Aorta (tissue), 5 donors: ENCODE results near the gene CHST11. TPM values are rescaled to one million over a fixed set of nuclear protein-coding genes. Genes with fewer than 3 reads are reported as not detected.

Experiments
- ATAC-seq: fragments of 200-7000 bp; cut with Tn5 transposase; one replicate; pipeline ENCODE4 v1.9.1; 2022; ENCODE audit warnings: moderate library complexity; ENCODE audit not compliant: low FRiP score
- DNase-seq, 2 donors: peaks; one replicate each; pipeline ENCODE4 v3.0.0-alpha.2; 2020
- H3K27ac ChIP-seq, 2 donors: one replicate each; pipeline ENCODE4 v1.5.1; 2013; ENCODE audit warnings: low read length in 2 of 2, mild to moderate bottlenecking in 2 of 2, moderate library complexity in 2 of 2, control low read depth in 1 of 2, inconsistent platforms in 1 of 2, low read depth in 1 of 2
- H3K27me3 ChIP-seq, 2 donors: one replicate each; pipeline ENCODE4 v1.6.1; 2013; ENCODE audit warnings: control low read depth in 1 of 2, low read length in 1 of 2, mild to moderate bottlenecking in 1 of 2, moderate library complexity in 1 of 2; ENCODE audit not compliant: insufficient read depth in 2 of 2, control insufficient read depth in 1 of 2
- H3K36me3 ChIP-seq, 2 donors: one replicate each; pipeline ENCODE4 v1.6.1; 2013; ENCODE audit warnings: control low read depth in 1 of 2, low read length in 1 of 2, mild to moderate bottlenecking in 1 of 2; ENCODE audit not compliant: insufficient read depth in 2 of 2, control insufficient read depth in 1 of 2
- H3K4me1 ChIP-seq, 2 donors: one replicate each; pipeline ENCODE4 v1.6.1; 2013; ENCODE audit warnings: low read length in 2 of 2, control low read depth in 1 of 2, mild to moderate bottlenecking in 1 of 2, moderate library complexity in 1 of 2; ENCODE audit not compliant: insufficient read depth in 2 of 2, control insufficient read depth in 1 of 2
- H3K4me3 ChIP-seq, 2 donors: one replicate each; pipeline ENCODE4 v1.5.1; 2013; ENCODE audit warnings: low read length in 2 of 2, control low read depth in 1 of 2, mild to moderate bottlenecking in 1 of 2
- H3K9me3 ChIP-seq: one replicate; pipeline ENCODE4 v1.6.1; 2013; ENCODE audit warnings: mild to moderate bottlenecking, low read length; ENCODE audit not compliant: control insufficient read depth
- WGBS, 2 donors: extraction: QIAGEN DNeasy Blood & Tissue Kit; methylation state at CpG; one replicate each; pipeline ENCODE4 v1.1.7; 2013; 5-methylcytosine and 5-hydroxymethylcytosine counted together
- intact Hi-C, 2 donors: fragments of 100-400 bp; cut with DNase I; formaldehyde crosslinking; loops; one replicate each; pipeline versions ENCODE4 v1.14.2 to v1.15.0; 2022
- polyA plus RNA-seq, 2 donors: library from polyadenylated mRNA; stranded (reverse); fragments of 200-250 nt; gene quantifications; one replicate each; pipeline ENCODE4 v1.2.3, GENCODE V29; 2013
- total RNA-seq, 2 donors: library from RNA; stranded (reverse); fragmentation: NEBNext Ultra II Directional; extraction: Animal tissue kit (Norgen Biotek cat#: 25700); gene quantifications; one replicate each; pipeline ENCODE4 v1.2.1, GENCODE V29; 2021
- donor health status: healthy with polysubstance abuse.
- donor health status: Bipolar disorder and iron deficiency.
- donor health status: DM: no; HTN: no; CAD: no.
- donor health status: DM: no; HTN: no; CAD: no.
- donor health status: DM: yes; HTN: yes; CAD: no.

CHST11 gene
- total and polyA plus RNA-seq, 4 donors = 2.1 to 31.0 (median 15.7) TPM

- H3K9me3 ChIP-seq = no peaks in the 10 kb centered on the region
- no peak for DNase-seq
- H3K27me3 ChIP-seq = no peaks in the 10 kb centered on the region
- no peaks in the 10 kb centered on the region for H3K4me1 ChIP-seq
- H3K4me3 ChIP-seq = no peak overlapping the region
- 81 to 85% methylated on average over 6 of the region's 6 CpGs for WGBS, 2 donors
- no peak for ATAC-seq
- H3K27ac ChIP-seq = no peak overlapping the region
- intact Hi-C loops = no loop called here
- H3K36me3 ChIP-seq = no peaks in the 10 kb centered on the region
Measured at GRCh38 chr12:104414581-104415341, 42.0 kb upstream of the CHST11 start.

DNA sequence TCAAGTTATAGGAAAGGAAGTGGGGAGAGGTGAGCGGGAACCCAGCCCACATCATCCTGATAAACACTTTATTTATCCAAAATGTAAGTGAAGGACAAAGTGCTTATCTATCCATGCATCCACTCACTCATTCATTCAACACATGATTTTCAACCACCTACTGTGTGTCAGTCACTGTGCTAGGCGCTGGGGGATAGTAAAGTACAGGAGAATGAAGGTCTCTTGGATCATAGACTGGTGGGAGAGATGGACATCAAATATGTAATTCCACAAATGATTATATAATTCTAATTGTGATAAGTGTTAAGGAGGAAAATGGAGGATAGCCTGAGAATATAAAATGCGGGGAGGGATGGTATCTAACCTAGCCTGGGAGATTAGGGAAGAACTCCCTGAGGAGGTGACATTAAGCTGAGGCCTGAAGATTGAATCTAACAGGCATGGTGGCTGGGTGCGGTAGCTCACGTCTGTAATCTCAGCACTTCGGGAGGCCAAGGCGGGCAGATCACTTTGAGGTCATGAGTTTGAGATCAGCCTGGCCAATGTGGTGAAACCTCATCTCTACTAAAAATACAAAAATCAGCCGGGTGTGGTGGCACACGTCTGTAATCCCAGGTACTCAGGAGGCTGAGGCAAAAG, 41.3 kb upstream of the CHST11 start:
- WGBS, 2 donors = 94 to 98% methylated on average over 9 of the region's 9 CpGs

GRCh38 chr12:104416136-104416535, 40.6 kb upstream of the CHST11 start:
- ATAC-seq (no peak), DNase-seq (no peak)
- H3K4me3 ChIP-seq = no peak overlapping the region
- H3K9me3 ChIP-seq = no peaks in the 10 kb centered on the region
- H3K4me1 ChIP-seq = no peaks in the 10 kb centered on the region
- no peaks in the 10 kb centered on the region for H3K27me3 ChIP-seq
- no peaks in the 10 kb centered on the region for H3K36me3 ChIP-seq
- intact Hi-C loops = no loop called here
- 93% methylated on average over 6 of the region's 6 CpGs for WGBS, 2 donors
- H3K27ac ChIP-seq = no peak overlapping the region

More for the DNA sequence above, 41.3 kb upstream of the CHST11 start:
- Histone ChIP-seq H3K4me3 (no peak overlapping the region), H3K27ac (no peak overlapping the region), H3K9me3 (no peaks in the 10 kb centered on the region), H3K27me3 (no peaks in the 10 kb centered on the region), H3K36me3 (no peaks in the 10 kb centered on the region), H3K4me1 (no peaks in the 10 kb centered on the region)
- ATAC-seq = no peak
- DNase-seq = no peak
- intact Hi-C loops = no loop called here

DNA sequence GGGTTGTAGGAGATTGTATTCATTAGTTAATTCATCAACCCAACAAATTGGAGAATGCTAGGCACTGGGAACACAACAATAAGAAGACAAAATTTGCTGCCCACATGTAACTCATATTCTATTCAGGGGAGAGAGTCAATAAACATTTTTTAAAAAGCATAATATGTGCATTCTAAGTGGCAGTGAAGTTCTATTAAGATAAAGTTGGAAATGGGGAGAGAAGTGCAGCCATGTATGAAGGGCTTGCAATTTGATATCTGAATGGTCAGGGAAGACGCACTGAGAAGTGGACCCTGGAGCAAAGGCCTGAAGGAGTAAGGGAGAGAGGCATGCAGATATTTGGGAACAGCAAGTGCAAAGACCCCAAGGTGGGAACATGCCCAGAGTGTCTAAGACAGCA, 40.2 kb upstream of the CHST11 start:
- ATAC-seq (no peak), DNase-seq (no peak)
- Histone ChIP-seq H3K9me3 (no peaks in the 10 kb centered on the region), H3K27me3 (no peaks in the 10 kb centered on the region), H3K36me3 (no peaks in the 10 kb centered on the region), H3K27ac (no peak overlapping the region), H3K4me3 (no peak overlapping the region), H3K4me1 (no peaks in the 10 kb centered on the region)
- WGBS, 2 donors = 0% methylated on average over 1 of the region's 1 CpG
- intact Hi-C loops = no loop called here

- Histone ChIP-seq H3K9me3 (no peaks in the 10 kb centered on the region), H3K27me3 (no peaks in the 10 kb centered on the region), H3K27ac (no peak overlapping the region), H3K36me3 (no peaks in the 10 kb centered on the region), H3K4me1 (peaks cover 3 to 6% of the 10 kb centered on the region in 2 donors), H3K4me3 (no peak overlapping the region)
- ATAC-seq (no peak), DNase-seq (no peak)
- 93 to 96% methylated on average over 2 of the region's 2 CpGs for whole genome bisulfite sequencing, 2 donors
- intact Hi-C loops = no loop called here
Measured at GRCh38 chr12:104419717-104420116, 37.0 kb upstream of the CHST11 start.

DNA sequence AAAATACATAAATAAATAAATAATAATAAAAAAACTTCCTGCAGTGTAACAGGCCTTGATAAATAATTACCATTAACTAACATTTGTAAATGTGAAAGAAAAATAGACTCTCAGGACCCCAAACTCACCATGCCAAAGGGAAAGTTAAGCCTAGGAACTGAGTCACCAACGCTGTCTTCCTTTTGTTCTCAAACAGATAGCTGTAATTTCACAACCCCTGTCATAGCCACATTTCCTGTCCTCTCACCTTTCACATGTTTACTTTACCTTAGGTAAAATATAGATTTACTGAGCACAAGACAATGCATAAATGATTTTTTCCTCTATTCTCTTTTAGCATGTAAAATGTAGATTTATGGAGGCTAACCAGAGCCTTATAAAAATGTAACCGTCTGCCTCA, 35.9 kb upstream of the CHST11 start:
- Histone ChIP-seq H3K36me3 (no peaks in the 10 kb centered on the region), H3K4me1 (peaks cover 3 to 6% of the 10 kb centered on the region in 2 donors), H3K4me3 (no peak overlapping the region), H3K27ac (no peak overlapping the region), H3K9me3 (no peaks in the 10 kb centered on the region), H3K27me3 (no peaks in the 10 kb centered on the region)
- intact Hi-C loops = no loop called here
- WGBS, 2 donors = 86 to 94% methylated on average over 2 of the region's 2 CpGs
- DNase-seq (no peak), ATAC-seq (no peak)

- Histone ChIP-seq H3K4me1 (peaks cover 3 to 6% of the 10 kb centered on the region in 2 donors), H3K36me3 (no peaks in the 10 kb centered on the region), H3K4me3 (no peak overlapping the region), H3K27ac (no peak overlapping the region), H3K27me3 (no peaks in the 10 kb centered on the region), H3K9me3 (no peaks in the 10 kb centered on the region)
- 91 to 96% methylated on average over 2 of the region's 2 CpGs for WGBS, 2 donors
- DNase-seq (no peak), ATAC-seq (no peak)
- intact Hi-C loops = no loop called here
Measured at GRCh38 chr12:104421343-104421742, 35.4 kb upstream of the CHST11 start.

DNA sequence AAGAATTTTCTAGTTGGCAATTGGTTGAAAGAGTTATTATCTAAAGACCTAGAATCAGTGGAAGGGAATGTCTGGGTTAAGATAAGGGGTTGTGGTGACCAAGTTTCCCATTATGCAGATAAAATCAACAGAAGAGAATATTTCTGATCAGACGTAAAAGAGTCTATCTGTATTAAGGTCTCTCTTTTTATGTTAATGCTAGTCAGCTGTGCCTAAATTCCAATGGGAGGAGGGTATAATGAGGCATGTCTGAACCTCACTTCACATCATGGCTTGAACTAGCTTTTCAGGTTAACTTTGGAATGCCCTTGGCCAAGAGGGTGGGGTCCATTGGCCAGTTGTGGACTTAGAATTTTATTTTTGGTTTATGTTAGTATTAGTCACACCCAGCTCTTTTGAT, 34.3 kb upstream of the CHST11 start:
- intact Hi-C loops = no loop called here
- Histone ChIP-seq H3K36me3 (no peaks in the 10 kb centered on the region), H3K27me3 (no peaks in the 10 kb centered on the region), H3K9me3 (no peaks in the 10 kb centered on the region), H3K4me3 (no peak overlapping the region), H3K4me1 (peaks cover 3 to 6% of the 10 kb centered on the region in 2 donors), H3K27ac (no peak overlapping the region)
- DNase-seq (no peak), ATAC-seq (no peak)
- 74 to 80% methylated on average over 1 of the region's 1 CpG for WGBS, 2 donors

GRCh38 chr12:104423273-104423672, 33.5 kb upstream of the CHST11 start:
- Histone ChIP-seq H3K9me3 (no peaks in the 10 kb centered on the region), H3K27ac (no peak overlapping the region), H3K36me3 (no peaks in the 10 kb centered on the region), H3K4me3 (no peak overlapping the region), H3K27me3 (no peaks in the 10 kb centered on the region), H3K4me1 (peaks cover 3 to 6% of the 10 kb centered on the region in 2 donors)
- WGBS, 2 donors = 64 to 80% methylated on average over 3 of the region's 3 CpGs
- intact Hi-C loops = no loop called here
- DNase-seq (no peak), ATAC-seq (no peak)
